ENCODE data around the gene CPNE2.

The CPNE2 gene

GRCh38 chr16:57072616-57073275, 19.6 kb upstream of the CPNE2 start:
- Mint-ChIP-seq H3K9me3 (peaks cover 0 to 2% of the 10 kb centered on the region in 2 donors), H3K27ac (peak overlapping the region; percentile 73 to 95), H3K36me3 (ENCODE audit: insufficient read depth) (peaks cover 90% of the 10 kb centered on the region), H3K27me3 (no peaks in the 10 kb centered on the region), H3K4me3 (no peak overlapping the region), H3K4me1 (ENCODE audit: low read depth in 2 of 2) (peaks cover 28 to 33% of the 10 kb centered on the region in 2 donors)
- DNase-seq (no peak), ATAC-seq (replicated peaks) (no peak)

GRCh38 chr16:57077714-57078113, 14.7 kb upstream of the CPNE2 start:
- H3K4me3 Mint-ChIP-seq: no peak overlapping the region
- H3K36me3 Mint-ChIP-seq (ENCODE audit: insufficient read depth): peaks cover 74% of the 10 kb centered on the region
- peak overlapping the region in 1 of 2 donors; percentile 79 for H3K27ac Mint-ChIP-seq
- H3K4me1 Mint-ChIP-seq (ENCODE audit: low read depth in 2 of 2): peaks cover 0 to 4% of the 10 kb centered on the region in 2 donors
- H3K27me3 Mint-ChIP-seq: no peaks in the 10 kb centered on the region
- ATAC-seq (replicated peaks) (no peak), DNase-seq (no peak)
- H3K9me3 Mint-ChIP-seq: no peaks in the 10 kb centered on the region

- Mint-ChIP-seq H3K4me1 (ENCODE audit: low read depth in 2 of 2) (peaks cover 7 to 11% of the 10 kb centered on the region in 2 donors), H3K9me3 (no peaks in the 10 kb centered on the region), H3K36me3 (ENCODE audit: insufficient read depth) (peaks cover 54% of the 10 kb centered on the region), H3K27ac (peak overlapping the region; percentile 31 to 41), H3K4me3 (no peak overlapping the region), H3K27me3 (no peaks in the 10 kb centered on the region)
- no peak for DNase-seq
- no peak for ATAC-seq (replicated peaks)
Observed at GRCh38 chr16:57081744-57082143, 10.6 kb upstream of the CPNE2 start.

- Mint-ChIP-seq H3K36me3 (ENCODE audit: insufficient read depth) (peaks cover 49% of the 10 kb centered on the region), H3K9me3 (no peaks in the 10 kb centered on the region), H3K4me1 (ENCODE audit: low read depth in 2 of 2) (peaks cover 7 to 10% of the 10 kb centered on the region in 2 donors), H3K4me3 (no peak overlapping the region), H3K27me3 (no peaks in the 10 kb centered on the region), H3K27ac (no peak overlapping the region)
- DNase-seq (no peak), ATAC-seq (replicated peaks) (no peak)
Observed at GRCh38 chr16:57082664-57083063, 9.7 kb upstream of the CPNE2 start.

GRCh38 chr16:57083485-57084126, 8.8 kb upstream of the CPNE2 start:
- ATAC-seq (replicated peaks) (peak; percentile 11), DNase-seq (no peak)
- Mint-ChIP-seq H3K36me3 (ENCODE audit: insufficient read depth) (peaks cover 43% of the 10 kb centered on the region), H3K4me1 (ENCODE audit: low read depth in 2 of 2) (peaks cover 7 to 10% of the 10 kb centered on the region in 2 donors), H3K4me3 (peak overlapping the region; percentile 11 to 14), H3K27ac (peak overlapping the region; percentile 88 to 93), H3K27me3 (no peaks in the 10 kb centered on the region), H3K9me3 (no peaks in the 10 kb centered on the region)

GRCh38 chr16:57084257-57084770, 8.1 kb upstream of the CPNE2 start:
- peaks cover 39% of the 10 kb centered on the region for H3K36me3 Mint-ChIP-seq (ENCODE audit: insufficient read depth)
- peaks cover 7 to 10% of the 10 kb centered on the region in 2 donors for H3K4me1 Mint-ChIP-seq (ENCODE audit: low read depth in 2 of 2)
- peak overlapping the region; percentile 88 to 93 for H3K27ac Mint-ChIP-seq
- peak overlapping the region; percentile 11 to 14 for H3K4me3 Mint-ChIP-seq
- DNase-seq (peak; percentile 71 to 87 (median 73)), ATAC-seq (replicated peaks) (peak; percentile 94)
- H3K9me3 Mint-ChIP-seq: no peaks in the 10 kb centered on the region
- H3K27me3 Mint-ChIP-seq: no peaks in the 10 kb centered on the region

- Mint-ChIP-seq H3K27ac (peak overlapping the region in 1 of 2 donors; percentile 35), H3K36me3 (ENCODE audit: insufficient read depth) (peaks cover 32% of the 10 kb centered on the region), H3K4me3 (no peak overlapping the region), H3K4me1 (ENCODE audit: low read depth in 2 of 2) (peaks cover 7 to 8% of the 10 kb centered on the region in 2 donors), H3K27me3 (no peaks in the 10 kb centered on the region), H3K9me3 (no peaks in the 10 kb centered on the region)
- ATAC-seq (replicated peaks) (no peak), DNase-seq (no peak)
Observed at GRCh38 chr16:57084996-57085395, 7.4 kb upstream of the CPNE2 start.

- peaks cover 7 to 11% of the 10 kb centered on the region in 2 donors for H3K4me1 Mint-ChIP-seq (ENCODE audit: low read depth in 2 of 2)
- H3K27ac Mint-ChIP-seq: no peak overlapping the region
- no peaks in the 10 kb centered on the region for H3K9me3 Mint-ChIP-seq
- peaks cover 0 to 9% of the 10 kb centered on the region in 2 donors for H3K27me3 Mint-ChIP-seq
- DNase-seq: no peak
- H3K4me3 Mint-ChIP-seq: no peak overlapping the region
- ATAC-seq (replicated peaks): no peak
- peaks cover 28% of the 10 kb centered on the region for H3K36me3 Mint-ChIP-seq (ENCODE audit: insufficient read depth)
Observed at GRCh38 chr16:57087003-57087402, 5.4 kb upstream of the CPNE2 start.

GRCh38 chr16:57089406-57089805, 3.0 kb upstream of the CPNE2 start:
- Mint-ChIP-seq H3K4me3 (no peak overlapping the region), H3K4me1 (ENCODE audit: low read depth in 2 of 2) (peaks cover 6 to 10% of the 10 kb centered on the region in 2 donors), H3K9me3 (no peaks in the 10 kb centered on the region), H3K36me3 (ENCODE audit: insufficient read depth) (peaks cover 14% of the 10 kb centered on the region), H3K27me3 (peaks cover 0 to 9% of the 10 kb centered on the region in 2 donors), H3K27ac (no peak overlapping the region)
- DNase-seq: no peak
- ATAC-seq (replicated peaks): no peak

GRCh38 chr16:57091200-57091974, 996 bp upstream of the CPNE2 start:
- ATAC-seq (replicated peaks) (no peak), DNase-seq (no peak)
- peaks cover 7% of the 10 kb centered on the region for H3K36me3 Mint-ChIP-seq (ENCODE audit: insufficient read depth)
- peak overlapping the region in 1 of 2 donors; percentile 12 for H3K27ac Mint-ChIP-seq
- no peaks in the 10 kb centered on the region for H3K9me3 Mint-ChIP-seq
- peaks cover 0 to 9% of the 10 kb centered on the region in 2 donors for H3K27me3 Mint-ChIP-seq
- peak overlapping the region; percentile 49 to 64 for H3K4me3 Mint-ChIP-seq
- H3K4me1 Mint-ChIP-seq (ENCODE audit: low read depth in 2 of 2): peaks cover 6 to 9% of the 10 kb centered on the region in 2 donors

GRCh38 chr16:57092786-57093411, 516 bp downstream of the CPNE2 start:
- DNase-seq (peak; percentile 24 to 39 (median 31)), ATAC-seq (replicated peaks) (peak; percentile 65)
- Mint-ChIP-seq H3K27me3 (peaks cover 0 to 9% of the 10 kb centered on the region in 2 donors), H3K36me3 (ENCODE audit: insufficient read depth) (peaks cover 7% of the 10 kb centered on the region), H3K4me1 (ENCODE audit: low read depth in 2 of 2) (peaks cover 6 to 13% of the 10 kb centered on the region in 2 donors), H3K9me3 (no peaks in the 10 kb centered on the region), H3K4me3 (peak overlapping the region; percentile 80 to 82), H3K27ac (peak overlapping the region in 1 of 2 donors; percentile 68)

GRCh38 chr16:57093666-57094564, 1.5 kb downstream of the CPNE2 start:
- Mint-ChIP-seq H3K36me3 (ENCODE audit: insufficient read depth) (peaks cover 7% of the 10 kb centered on the region), H3K4me3 (peak overlapping the region; percentile 80 to 82), H3K4me1 (ENCODE audit: low read depth in 2 of 2) (peaks cover 11 to 13% of the 10 kb centered on the region in 2 donors), H3K27ac (peak overlapping the region in 1 of 2 donors; percentile 68), H3K27me3 (peaks cover 0 to 9% of the 10 kb centered on the region in 2 donors), H3K9me3 (no peaks in the 10 kb centered on the region)
- DNase-seq (no peak), ATAC-seq (replicated peaks) (no peak)

Measured in effector memory CD8-positive, alpha-beta T cell (primary cell).